B cell (primary cell): Measurements from ENCODE around the gene BRF1. TPM values are rescaled to one million over a fixed set of nuclear protein-coding genes. Genes with fewer than 3 reads are reported as not detected.

Source experiments
- ATAC-seq: fragments of 200-7000 bp; cut with Tn5 transposase; one replicate; pipeline ENCODE4 v1.10.0; 2021; ENCODE audit warnings: low read depth, mild to moderate bottlenecking, moderate number of reproducible peaks, moderate library complexity
- CTCF ChIA-PET: fragments of 350-600 bp; sonication (Branson Sonifier 250); formaldehyde crosslinking; loops from one replicate; lab custom pipeline; 2021; ENCODE audit warnings: antibody characterized with exemption, inconsistent platforms; lab: Charles Lee
- POLR2A ChIA-PET: fragments of 350-600 bp; sonication (Branson Sonifier 250); formaldehyde crosslinking; loops from one replicate; lab custom pipeline; 2021; ENCODE audit warnings: antibody characterized with exemption; lab: Charles Lee
- DNase-seq: peaks from one replicate; pipeline ENCODE4 v3.0.0; 2013
- H2AFZ ChIP-seq: 2 replicates; pipeline ENCODE4 v1.6.1; 2012; ENCODE audit warnings: mild to moderate bottlenecking, low read depth, low read length; ENCODE audit not compliant: insufficient read depth, poor library complexity, severe bottlenecking
- H3K27ac ChIP-seq, 2 donors: 1 replicate in 1 of 2; 2 replicates in 1 of 2; pipeline ENCODE4 v1.5.1; 2012 to 2013; ENCODE audit warnings: low read length in 2 of 2, mild to moderate bottlenecking in 2 of 2, moderate library complexity in 1 of 2
- H3K27me3 ChIP-seq, 4 experiments: fragments of 200-600 bp in 1 of 4; sonication (generic) in 1 of 4; replicated peaks in 1 of 4; 1 replicate in 2 of 4; 2 replicates in 2 of 4; pipeline versions ENCODE4 v1.6.1 to v1.7.0; 2013 to 2016; ENCODE audit warnings: low read length in 3 of 4, mild to moderate bottlenecking in 2 of 4, mixed read lengths in 1 of 4, moderate library complexity in 1 of 4; ENCODE audit not compliant: insufficient read depth in 4 of 4, control insufficient read depth in 3 of 4; ENCODE audit errors: control extremely low read depth in 1 of 4
- H3K36me3 ChIP-seq, 2 experiments: replicated peaks in 1 of 2; 1 replicate in 1 of 2; 2 replicates in 1 of 2; pipeline versions ENCODE4 v1.6.1 to v1.7.1; 2013; ENCODE audit warnings: low read length in 1 of 2; ENCODE audit not compliant: insufficient read depth in 2 of 2, control insufficient read depth in 1 of 2; ENCODE audit errors: control extremely low read depth in 1 of 2, extremely low read depth in 1 of 2
- H3K4me1 ChIP-seq, 2 donors: fragments of 200-600 bp in 1 of 2; sonication (generic) in 1 of 2; 1 replicate in 1 of 2; 2 replicates in 1 of 2; pipeline versions ENCODE4 v1.5.1 to v1.6.1; 2013 to 2017; ENCODE audit warnings: low read length in 2 of 2; ENCODE audit not compliant: control insufficient read depth in 2 of 2, insufficient read depth in 2 of 2
- H3K4me2 ChIP-seq: replicated peaks from 2 replicates; pipeline ENCODE3; 2012; ENCODE audit warnings: mild to moderate bottlenecking, low read depth, low read length; ENCODE audit not compliant: poor library complexity, severe bottlenecking
- H3K4me3 ChIP-seq, 5 experiments: fragments of 200-600 bp in 1 of 5; sonication (generic) in 1 of 5; 1 replicate in 3 of 5; 2 replicates in 2 of 5; pipeline versions ENCODE4 v1.5.1 to v1.7.0; 2011 to 2016; ENCODE audit warnings: low read length in 4 of 5, mild to moderate bottlenecking in 4 of 5, low read depth in 2 of 5, control low read depth in 1 of 5, moderate library complexity in 1 of 5; ENCODE audit not compliant: insufficient read depth in 1 of 5; ENCODE audit errors: control extremely low read depth in 1 of 5, extremely low read depth in 1 of 5
- H3K79me2 ChIP-seq: fragments of 200-600 bp; sonication (generic); one replicate; pipeline ENCODE4 v1.6.0; 2016; ENCODE audit warnings: low read length; ENCODE audit not compliant: control insufficient read depth, insufficient read depth
- H3K9ac ChIP-seq: fragments of 200-600 bp; sonication (generic); 2 replicates; pipeline ENCODE4 v1.6.1; 2017; ENCODE audit warnings: mild to moderate bottlenecking, low read length, moderate library complexity
- H3K9me3 ChIP-seq, 3 donors: one replicate each; pipeline versions ENCODE4 v1.6.1 to v1.7.1; 2013; ENCODE audit warnings: low read length in 2 of 3; ENCODE audit not compliant: control insufficient read depth in 2 of 3, insufficient read depth in 1 of 3; ENCODE audit errors: control extremely low read depth in 1 of 3
- H4K20me1 ChIP-seq: 2 replicates; pipeline ENCODE4 v1.6.0; 2012; ENCODE audit warnings: mild to moderate bottlenecking, low read length; ENCODE audit not compliant: insufficient read depth, control insufficient read depth, poor library complexity, severe bottlenecking
- H3K27ac Mint-ChIP-seq: one replicate; pipeline ENCODE4 v1.8.0; 2021; ENCODE audit warnings: mixed read lengths
- H3K27me3 Mint-ChIP-seq: one replicate; pipeline ENCODE4 v1.8.0; 2021; ENCODE audit warnings: mixed read lengths
- H3K4me1 Mint-ChIP-seq: one replicate; pipeline ENCODE4 v1.8.0; 2021; ENCODE audit warnings: mixed read lengths
- H3K4me3 Mint-ChIP-seq: one replicate; pipeline ENCODE4 v1.8.0; 2021; ENCODE audit warnings: mixed read lengths
- H3K9me3 Mint-ChIP-seq: one replicate; pipeline ENCODE4 v1.8.0; 2022; ENCODE audit warnings: mixed read lengths; ENCODE audit not compliant: insufficient read depth
- EZH2 ChIP-seq: IDR thresholded peaks from 2 replicates; pipeline ENCODE4 v1.6.1; 2012; ENCODE audit warnings: borderline replicate concordance, low read depth, mild to moderate bottlenecking, moderate library complexity, low read length; ENCODE audit not compliant: insufficient read depth, poor library complexity, severe bottlenecking
- WGBS: methylation state at CpG from one replicate; pipeline ENCODE4 v1.1.5; 2013; ENCODE audit warnings: missing lambda C conversion rate; ENCODE audit not compliant: insufficient coverage; 5-methylcytosine and 5-hydroxymethylcytosine counted together
- intact Hi-C: fragments of 100-400 bp; cut with micrococcal nuclease; formaldehyde crosslinking; loops from one replicate; pipeline ENCODE4 v1.10.0; 2022
- polyA plus RNA-seq: library from polyadenylated mRNA; depleted of rRNA; stranded (reverse); fragments of >200 nt; gene quantifications from 2 replicates; pipeline ENCODE4 v1.2.3, GENCODE V29; 2012
- total RNA-seq, 2 donors: library from RNA; stranded (reverse); fragments of 120-200 nt in 1 of 2; gene quantifications; 1 replicate in 1 of 2; 2 replicates in 1 of 2; pipeline versions ENCODE4 v1.2.3 to v1.2.4, GENCODE V29; 2013 to 2022
- TF ChIP-seq, protein P1 (sequence below): fragments of 200-600 bp; IDR thresholded peaks from one replicate; pipeline ENCODE4 v1.8.0; 2022; ENCODE audit warnings: antibody characterized with exemption, mild to moderate bottlenecking

BRF1 gene
- total and polyA plus RNA-seq, 2 donors (not counting 1 experiment from before 2014, with no cell fraction given) = 24.5 to 55.8 TPM

DNA sequence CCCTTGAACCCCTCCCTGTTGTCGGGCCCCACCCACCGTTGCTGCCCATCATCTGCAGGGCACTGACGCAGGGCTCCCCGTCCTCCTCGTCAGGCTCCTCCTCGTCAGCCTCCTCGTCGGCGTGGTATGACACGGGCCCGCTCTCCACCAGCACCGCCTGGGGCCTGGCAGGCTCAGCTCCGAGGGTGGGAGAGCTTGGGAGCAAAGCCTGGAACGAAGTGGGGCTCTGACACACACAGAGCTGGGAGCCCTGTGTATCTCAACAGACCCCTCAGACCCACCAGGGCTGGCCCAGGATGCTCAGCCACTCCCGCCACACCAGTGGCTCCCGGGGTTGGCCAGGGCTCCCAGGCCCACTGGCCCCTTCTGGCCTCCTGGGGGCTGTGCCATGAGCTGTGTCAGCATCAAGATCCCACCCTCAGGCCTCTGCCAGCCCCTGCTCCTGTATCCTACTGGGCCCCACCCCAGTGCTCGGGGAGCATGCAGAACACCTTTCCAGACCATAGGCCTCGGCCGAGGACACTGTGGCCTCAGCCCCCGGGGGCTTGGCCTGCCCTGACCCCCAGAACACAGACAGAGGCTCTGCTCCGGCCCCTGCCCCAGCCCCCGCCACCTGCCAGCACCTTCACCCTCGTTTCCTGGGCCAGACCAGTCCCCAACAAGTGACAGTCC is 89.6 kb downstream of the BRF1 start:
- intact Hi-C loops = no loop called here
- TF ChIP-seq EZH2 = no peak
- TF ChIP-seq, protein P1, sequence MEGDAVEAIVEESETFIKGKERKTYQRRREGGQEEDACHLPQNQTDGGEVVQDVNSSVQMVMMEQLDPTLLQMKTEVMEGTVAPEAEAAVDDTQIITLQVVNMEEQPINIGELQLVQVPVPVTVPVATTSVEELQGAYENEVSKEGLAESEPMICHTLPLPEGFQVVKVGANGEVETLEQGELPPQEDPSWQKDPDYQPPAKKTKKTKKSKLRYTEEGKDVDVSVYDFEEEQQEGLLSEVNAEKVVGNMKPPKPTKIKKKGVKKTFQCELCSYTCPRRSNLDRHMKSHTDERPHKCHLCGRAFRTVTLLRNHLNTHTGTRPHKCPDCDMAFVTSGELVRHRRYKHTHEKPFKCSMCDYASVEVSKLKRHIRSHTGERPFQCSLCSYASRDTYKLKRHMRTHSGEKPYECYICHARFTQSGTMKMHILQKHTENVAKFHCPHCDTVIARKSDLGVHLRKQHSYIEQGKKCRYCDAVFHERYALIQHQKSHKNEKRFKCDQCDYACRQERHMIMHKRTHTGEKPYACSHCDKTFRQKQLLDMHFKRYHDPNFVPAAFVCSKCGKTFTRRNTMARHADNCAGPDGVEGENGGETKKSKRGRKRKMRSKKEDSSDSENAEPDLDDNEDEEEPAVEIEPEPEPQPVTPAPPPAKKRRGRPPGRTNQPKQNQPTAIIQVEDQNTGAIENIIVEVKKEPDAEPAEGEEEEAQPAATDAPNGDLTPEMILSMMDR = no peak
- Histone ChIP-seq H3K9ac (no peak overlapping the region), H3K36me3 (peaks cover 2 to 19% of the 10 kb centered on the region in 2 experiments), H3K27me3 (no peaks in the 10 kb centered on the region), H3K9me3 (peaks cover 0 to 6% (median 0%) of the 10 kb centered on the region in 3 donors), H3K27ac (no peak overlapping the region), H3K79me2 (peaks cover 2% of the 10 kb centered on the region), H4K20me1 (peaks cover 14% of the 10 kb centered on the region), H3K4me2 (no peak overlapping the region), H2AFZ (no peak overlapping the region), H3K4me1 (no peaks in the 10 kb centered on the region), H3K4me3 (no peak overlapping the region)
- 95% methylated on average over 23 of the region's 23 CpGs for WGBS
- no peak overlapping the region for H3K27ac Mint-ChIP-seq
- ATAC-seq = no peak
- H3K27me3 Mint-ChIP-seq = no peaks in the 10 kb centered on the region
- no peaks in the 10 kb centered on the region for H3K9me3 Mint-ChIP-seq
- no peak overlapping the region for H3K4me3 Mint-ChIP-seq
- H3K4me1 Mint-ChIP-seq = no peaks in the 10 kb centered on the region
- ChIA-PET CTCF (interaction anchor here (1.6 kb wide), 1 partner anchor 140 kb away, joined by 3 read pairs; no protein-coding TSS in a partner anchor), POLR2A (no interaction called here)
- no peak for DNase-seq

DNA sequence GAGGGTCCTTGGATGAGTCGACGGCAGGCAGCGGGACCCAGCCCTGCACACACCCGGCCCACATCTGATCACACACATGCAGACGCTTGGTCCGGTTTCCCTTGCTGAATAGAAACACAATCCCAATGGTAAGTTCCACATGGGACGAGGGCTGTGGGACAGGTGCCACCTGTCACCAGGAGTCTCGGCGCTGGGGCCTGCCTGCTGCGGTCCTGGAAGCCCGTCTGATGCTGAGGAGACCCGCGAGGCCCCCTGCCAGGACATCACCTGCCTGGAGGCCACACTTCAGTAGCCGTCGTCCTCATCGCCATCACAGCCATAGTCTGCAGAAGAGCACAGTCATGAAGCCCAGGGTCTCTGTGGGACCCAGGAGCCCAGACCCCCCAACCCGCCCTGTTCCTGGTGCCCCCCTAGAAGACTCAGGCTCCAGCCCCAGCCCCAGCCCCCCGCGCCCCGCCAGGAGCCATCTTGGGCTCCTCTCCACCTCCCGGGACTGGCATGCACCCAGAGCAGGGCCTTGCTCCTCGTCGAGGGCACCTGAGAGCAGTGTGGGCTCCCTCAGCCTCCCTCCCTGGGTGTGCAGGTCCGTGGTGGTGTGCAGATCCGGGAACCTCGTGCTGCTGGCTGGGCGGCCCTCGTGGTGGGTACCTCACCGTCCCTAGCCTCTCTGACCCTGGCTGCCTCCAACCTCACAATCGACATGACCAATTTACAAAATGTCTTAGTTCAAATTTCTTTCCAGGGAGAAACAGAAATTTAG is 90.4 kb downstream of the BRF1 start:
- CTCF ChIA-PET = interaction anchor here (1.6 kb wide), 1 partner anchor 141 kb away, joined by 3 read pairs; no protein-coding TSS in a partner anchor
- no peak overlapping the region for H3K4me3 Mint-ChIP-seq
- WGBS = 95% methylated on average over 29 of the region's 30 CpGs
- H3K27me3 Mint-ChIP-seq = no peaks in the 10 kb centered on the region
- H3K27ac Mint-ChIP-seq = no peak overlapping the region
- H3K4me3 ChIP-seq = no peak overlapping the region
- H3K9me3 Mint-ChIP-seq = no peaks in the 10 kb centered on the region
- no peaks in the 10 kb centered on the region for H3K9me3 ChIP-seq
- intact Hi-C loops = no loop called here
- no peak for ATAC-seq
- H3K27me3 ChIP-seq = no peaks in the 10 kb centered on the region
- peaks cover 2 to 19% of the 10 kb centered on the region in 2 experiments for H3K36me3 ChIP-seq
- H3K4me1 Mint-ChIP-seq = no peaks in the 10 kb centered on the region
- no peak for TF ChIP-seq EZH2
- TF ChIP-seq, protein P1 = no peak
- DNase-seq = no peak
- POLR2A ChIA-PET = no interaction called here
- H3K4me1 ChIP-seq = no peaks in the 10 kb centered on the region
- H2AFZ ChIP-seq = no peak overlapping the region
- no peak overlapping the region for H3K4me2 ChIP-seq
- no peak overlapping the region for H3K9ac ChIP-seq
- H4K20me1 ChIP-seq = peaks cover 14% of the 10 kb centered on the region
- H3K79me2 ChIP-seq = peaks cover 2% of the 10 kb centered on the region
- H3K27ac ChIP-seq = no peak overlapping the region
